Astrocyte (in vitro differentiated cells and primary cell): ENCODE data around the gene C11orf24. TPM values are rescaled to one million over a fixed set of nuclear protein-coding genes. Genes with fewer than 3 reads are reported as not detected.

ENCODE experiments used
- total RNA-seq: library from RNA; stranded (reverse); gene quantifications from 2 replicates; pipeline ENCODE4 v1.2.1, GENCODE V29; 2021

Gene C11orf24
- total RNA-seq, 1 donor from 2014 or later = 79.8 TPM

Other genes with a start within 250 kb of the C11orf24 start
- gene NDUFS8, start 241.3 kb downstream of the C11orf24 start, total RNA-seq = 159 and 170 TPM in 2 replicates
- gene TCIRG1, start 232.9 kb downstream of the C11orf24 start, total RNA-seq = 55.1 and 56.5 TPM in 2 replicates
- gene CHKA, start 150.6 kb downstream of the C11orf24 start, total RNA-seq = 23.6 and 37.7 TPM in 2 replicates
- gene KMT5B, start 58.7 kb downstream of the C11orf24 start, total RNA-seq = 33.4 and 38.0 TPM in 2 replicates
- 19.6 and 20.2 TPM in 2 replicates for gene LRP5, start 40.6 kb upstream of the C11orf24 start, total RNA-seq
- 94.0 and 97.8 TPM in 2 replicates for gene PPP6R3, start 188.8 kb upstream of the C11orf24 start, total RNA-seq